ENCODE data around the gene TAF7. TPM values are rescaled to one million over a fixed set of nuclear protein-coding genes. Genes with fewer than 3 reads are reported as not detected.
"Not testable (repeated sequence)": the region's sequence is repeated elsewhere in the genome, so short reads cannot be mapped to it uniquely, and the experiment has no call there.

TAF7 gene
- total and polyA plus RNA-seq, 8 donors, result 22.0 to 89.8 (median 40.0) TPM

GRCh38 chr5:141349917-141350619 lies 29.5 kb upstream of the TAF7 start, which contains the start of gene PCDHGB1:
PCDHGB1 (plus strand) TSS chr5:141350099; CDS start chr5:141350261, 162 bp downstream.
- Histone ChIP-seq H3K36me3 (peaks cover 0 to 8% (median 0%) of the 10 kb centered on the region in 4 donors), H3K27ac (no peak within 1 kb of the TSS), H3K4me3 (no peak within 1 kb of the TSS), H3K9me3 (peaks cover 23 to 95% (median 86%) of the 10 kb centered on the region in 4 donors), H3K4me1 (no peaks in the 10 kb centered on the region), H3K27me3 (peaks cover 0 to 67% (median 4%) of the 10 kb centered on the region in 3 donors)
- 21 to 28% (median 26%) methylated on average over 29 of the region's 29 CpGs for WGBS, 5 donors
- intact Hi-C loops (cut with DNase I; ENCODE audit: low total_unique reads), result no loop called here
- DNase-seq, result peak in 1 of 2 donors; percentile 40
- TF ChIP-seq CTCF (IDR thresholded peaks at IDR 0.05) (no peak), POLR2AphosphoS5 (IDR thresholded peaks at IDR 0.05) (no peak), EP300 (IDR thresholded peaks at IDR 0.05) (no peak), POLR2A (IDR thresholded peaks at IDR 0.05) (no peak)

GRCh38 chr5:141346017-141346416 lies 25.4 kb upstream of the TAF7 start:
- H3K9me3 ChIP-seq, result peaks cover 28 to 98% (median 94%) of the 10 kb centered on the region in 4 donors
- peaks cover 0 to 63% (median 12%) of the 10 kb centered on the region in 3 donors for H3K27me3 ChIP-seq
- H3K27ac ChIP-seq; H3K36me3 ChIP-seq; H3K4me1 ChIP-seq; intact Hi-C loops (cut with DNase I; ENCODE audit: low total_unique reads); H3K4me3 ChIP-seq; DNase-seq: not testable (repeated sequence)
- 42 to 48% (median 46%) methylated on average over 13 to 25 of the region's 35 CpGs for WGBS, 5 donors

GRCh38 chr5:141345327-141345726 lies 24.7 kb upstream of the TAF7 start:
- Histone ChIP-seq H3K27ac (no peak overlapping the region), H3K36me3 (peaks cover 0 to 8% (median 0%) of the 10 kb centered on the region in 4 donors), H3K9me3 (peaks cover 29 to 98% (median 94%) of the 10 kb centered on the region in 4 donors), H3K4me3 (no peak overlapping the region), H3K27me3 (peaks cover 0 to 63% (median 12%) of the 10 kb centered on the region in 3 donors), H3K4me1 (no peaks in the 10 kb centered on the region)
- WGBS, 5 donors, result 37 to 62% (median 39%) methylated on average over 11 to 20 of the region's 20 CpGs
- no peak for DNase-seq
- intact Hi-C loops (cut with DNase I; ENCODE audit: low total_unique reads), result no loop called here
- no peak for TF ChIP-seq CTCF (IDR thresholded peaks at IDR 0.05)
- TF ChIP-seq EP300 (IDR thresholded peaks at IDR 0.05), result no peak
- no peak for TF ChIP-seq POLR2AphosphoS5 (IDR thresholded peaks at IDR 0.05)
- no peak for TF ChIP-seq POLR2A (IDR thresholded peaks at IDR 0.05)

GRCh38 chr5:141343953-141344463 lies 23.4 kb upstream of the TAF7 start:
- Histone ChIP-seq H3K27ac (no peak overlapping the region), H3K4me1 (no peaks in the 10 kb centered on the region), H3K36me3 (peaks cover 0 to 8% (median 0%) of the 10 kb centered on the region in 4 donors), H3K9me3 (peaks cover 36 to 99% (median 96%) of the 10 kb centered on the region in 4 donors), H3K27me3 (peaks cover 0 to 66% (median 15%) of the 10 kb centered on the region in 3 donors), H3K4me3 (peak overlapping the region in 2 of 4 donors; percentile 4 to 17)
- 24 to 32% (median 27%) methylated on average over 31 of the region's 31 CpGs for WGBS, 5 donors
- TF ChIP-seq EP300 (IDR thresholded peaks at IDR 0.05), result no peak
- TF ChIP-seq POLR2A (IDR thresholded peaks at IDR 0.05), result no peak
- TF ChIP-seq POLR2AphosphoS5 (IDR thresholded peaks at IDR 0.05), result no peak
- TF ChIP-seq CTCF (IDR thresholded peaks at IDR 0.05), result no peak
- no peak for DNase-seq
- intact Hi-C loops (cut with DNase I; ENCODE audit: low total_unique reads), result no loop called here

All from stomach (tissue), 9 donors.